ENCODE data around the gene DCAF4L1. TPM values are rescaled to one million over a fixed set of nuclear protein-coding genes. Genes with fewer than 3 reads are reported as not detected.

DCAF4L1 gene
- total RNA-seq, 3 donors from 2014 or later: 0.29 to 0.48 (median 0.33) TPM

- TF ChIP-seq POLR2A (IDR thresholded peaks at IDR 0.05) (no peak), CTCF (IDR thresholded peaks at IDR 0.05) (no peak), POLR2AphosphoS5 (IDR thresholded peaks at IDR 0.05) (no peak)
- intact Hi-C loops (cut with DNase I; ENCODE audit: low total_unique reads): no loop called here
These were observed 3.6 kb downstream of the DCAF4L1 start for GRCh38 chr4:41985151-41985550.

GRCh38 chr4:41989994-41990364 is 8.4 kb downstream of the DCAF4L1 start:
- Histone ChIP-seq H3K36me3 (no peaks in the 10 kb centered on the region), H3K4me1 (no peaks in the 10 kb centered on the region), H3K27ac (peak overlapping the region; percentile 85 to 89), H3K9me3 (no peaks in the 10 kb centered on the region), H3K27me3 (no peaks in the 10 kb centered on the region), H3K4me3 (peak overlapping the region; percentile 75 to 97 (median 76))
- TF ChIP-seq POLR2A (IDR thresholded peaks at IDR 0.05) (no peak), POLR2AphosphoS5 (IDR thresholded peaks at IDR 0.05) (no peak), CTCF (IDR thresholded peaks at IDR 0.05) (no peak)
- no peak for DNase-seq (ENCODE audit: low spot score in 2 of 2)
- intact Hi-C loops (cut with DNase I; ENCODE audit: low total_unique reads): no loop called here

More at GRCh38 chr4:41985151-41985550, 3.6 kb downstream of the DCAF4L1 start:
- no peaks in the 10 kb centered on the region for H3K27me3 ChIP-seq
- no peaks in the 10 kb centered on the region for H3K4me1 ChIP-seq
- no peak overlapping the region for H3K27ac ChIP-seq
- no peak overlapping the region for H3K4me3 ChIP-seq
- H3K36me3 ChIP-seq: no peaks in the 10 kb centered on the region
- H3K9me3 ChIP-seq: no peaks in the 10 kb centered on the region
- no peak for DNase-seq (ENCODE audit: low spot score in 2 of 2)

GRCh38 chr4:41990365-41991111 is 9.0 kb downstream of the DCAF4L1 start, which contains the start of gene SLC30A9:
Gene SLC30A9, plus strand, starts transcription at chr4:41990530. Its CDS starts 122 bp downstream, at chr4:41990652.
- Histone ChIP-seq H3K9me3 (no peaks in the 10 kb centered on the region), H3K27ac (peak within 1 kb of the TSS; percentile 85 to 89), H3K4me3 (peak within 1 kb of the TSS; percentile 75 to 97 (median 76)), H3K36me3 (no peaks in the 10 kb centered on the region), H3K27me3 (no peaks in the 10 kb centered on the region), H3K4me1 (no peaks in the 10 kb centered on the region)
- intact Hi-C loops (cut with DNase I; ENCODE audit: low total_unique reads): no loop called here
- TF ChIP-seq CTCF (IDR thresholded peaks at IDR 0.05) (peak in 2 of 3 donors; percentile 50 to 59), POLR2A (IDR thresholded peaks at IDR 0.05) (peak; percentile 62), POLR2AphosphoS5 (IDR thresholded peaks at IDR 0.05) (peak; percentile 86 to 99 (median 93))
- peak; percentile 93 to 97 for DNase-seq (ENCODE audit: low spot score in 2 of 2)

GRCh38 chr4:41991916-41992767 is 10.6 kb downstream of the DCAF4L1 start:
- Histone ChIP-seq H3K9me3 (no peaks in the 10 kb centered on the region), H3K27me3 (no peaks in the 10 kb centered on the region), H3K4me1 (no peaks in the 10 kb centered on the region), H3K27ac (no peak overlapping the region), H3K36me3 (no peaks in the 10 kb centered on the region), H3K4me3 (peak overlapping the region in 1 of 3 donors; percentile 76)
- DNase-seq (ENCODE audit: low spot score in 2 of 2): no peak
- no peak for TF ChIP-seq POLR2AphosphoS5 (IDR thresholded peaks at IDR 0.05)
- TF ChIP-seq POLR2A (IDR thresholded peaks at IDR 0.05): no peak
- TF ChIP-seq CTCF (IDR thresholded peaks at IDR 0.05): no peak
- intact Hi-C loops (cut with DNase I; ENCODE audit: low total_unique reads): no loop called here
